OCI-LY7 (cell line): ENCODE measurements around the gene ADAT2.

Source experiments
- CTCF ChIP-seq: fragments of 200-600 bp; sonication (generic); conservative IDR thresholded peaks from 2 replicates; pipeline ENCODE4 v1.5.1; 2014; ENCODE audit warnings: mild to moderate bottlenecking, antibody characterized with exemption, low read length, moderate library complexity, mixed read lengths
- EZH2phosphoT487 ChIP-seq: fragments of 200-600 bp; sonication (generic); IDR thresholded peaks from 2 replicates; pipeline ENCODE4 v1.6.1; 2018; ENCODE audit warnings: low read depth, borderline replicate concordance, mild to moderate bottlenecking, mixed run types, antibody characterized with exemption, low read length, moderate library complexity, mixed read lengths

DNA sequence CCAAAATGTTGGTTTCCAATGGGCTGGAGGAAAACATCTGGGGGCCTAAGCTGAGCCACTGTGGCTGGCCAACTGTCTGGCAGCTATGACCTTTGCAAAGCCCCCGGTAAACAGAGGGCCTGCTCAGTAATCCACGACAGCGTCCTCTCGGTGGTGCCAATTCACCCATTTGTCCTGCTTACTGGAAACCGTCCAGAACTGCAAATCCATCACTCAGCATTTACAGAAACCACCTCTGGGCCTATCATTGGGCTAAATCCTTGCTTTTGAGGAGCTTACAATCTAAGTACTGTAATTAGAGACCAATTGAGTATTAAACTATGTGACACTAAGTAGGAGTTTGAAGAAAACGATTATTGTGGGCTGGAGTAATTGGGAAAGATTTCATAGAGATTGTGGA, 31.0 kb downstream of the ADAT2 start:
- TF ChIP-seq CTCF (no peak), EZH2phosphoT487 (no peak)
